HG03135 (cell line): ENCODE data around the gene RIPOR3.
"Not testable (repeated sequence)": the region's sequence is repeated elsewhere in the genome, so short reads cannot be mapped to it uniquely, and the experiment has no call there.

Experiments used
- ATAC-seq: cut with Tn5 transposase; IDR thresholded peaks from one replicate; pipeline ENCODE4 v1.9.1; 2021; ENCODE audit warnings: mild to moderate bottlenecking, moderate library complexity; ENCODE audit not compliant: unreplicated experiment

The RIPOR3 gene

GRCh38 chr20:50680105-50680960 lies 11.0 kb downstream of the RIPOR3 start:
- ATAC-seq = no peak

DNA sequence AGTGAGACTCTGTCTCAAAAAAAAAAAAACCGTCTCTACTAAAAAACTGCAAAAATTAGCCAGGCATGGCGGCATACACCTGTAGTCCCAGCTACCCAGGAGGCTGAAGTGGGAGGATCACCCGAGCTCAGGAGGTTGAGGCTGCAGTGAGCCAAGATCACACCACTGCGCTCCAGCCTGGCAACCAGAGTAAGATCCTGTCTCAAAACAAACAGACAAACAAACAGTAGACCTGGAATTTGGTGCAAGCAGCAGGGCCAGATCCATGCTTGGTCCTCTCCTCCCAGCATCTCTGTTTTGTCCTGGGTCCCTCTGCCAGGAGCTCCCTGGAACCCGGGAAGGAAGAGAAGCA lies 11.6 kb downstream of the RIPOR3 start:
- no peak for ATAC-seq

DNA sequence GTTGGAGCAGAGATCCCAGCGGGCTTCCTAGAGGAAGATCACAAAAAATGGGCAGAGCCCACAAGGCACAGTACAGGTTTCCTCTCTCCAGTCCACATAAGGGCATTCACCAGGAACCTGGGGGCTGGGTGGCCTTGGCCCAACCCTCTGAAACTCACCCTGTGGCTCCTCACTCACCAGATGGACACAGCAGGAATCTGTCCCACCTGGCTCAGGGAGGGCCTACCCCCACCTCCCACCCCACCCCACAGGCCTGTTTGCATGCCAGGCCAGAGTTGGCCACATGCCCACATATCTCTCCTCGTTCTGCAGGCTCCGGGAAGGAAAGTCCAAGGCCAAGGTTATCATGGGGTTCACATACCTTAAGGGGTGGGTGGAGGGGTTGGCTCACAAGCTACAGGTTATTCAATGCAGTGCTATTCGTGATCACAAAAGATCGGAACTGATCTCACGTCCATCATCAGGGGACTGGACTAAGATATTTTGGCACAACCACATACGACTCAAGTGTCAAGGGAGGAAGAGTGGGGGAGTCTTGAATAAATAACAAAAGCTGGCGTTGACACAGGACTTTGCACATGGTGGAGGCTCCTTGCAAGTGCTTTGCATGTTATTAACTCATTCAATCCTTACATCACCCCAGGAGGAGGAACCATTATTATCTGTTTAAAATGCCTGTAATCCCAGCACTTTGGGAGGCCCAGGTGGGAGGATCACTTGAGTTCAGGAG lies 13.0 kb downstream of the RIPOR3 start:
- ATAC-seq = no peak

GRCh38 chr20:50676858-50677257 lies 14.5 kb downstream of the RIPOR3 start:
- no peak for ATAC-seq

GRCh38 chr20:50676377-50676731 lies 15.0 kb downstream of the RIPOR3 start:
- not testable (repeated sequence) for ATAC-seq

GRCh38 chr20:50675671-50676376 lies 15.5 kb downstream of the RIPOR3 start:
- ATAC-seq = no peak

GRCh38 chr20:50674138-50674825 lies 17.1 kb downstream of the RIPOR3 start:
- no peak for ATAC-seq

GRCh38 chr20:50673466-50674137 lies 17.7 kb downstream of the RIPOR3 start:
- ATAC-seq = no peak

GRCh38 chr20:50673146-50673465 lies 18.2 kb downstream of the RIPOR3 start:
- no peak for ATAC-seq

GRCh38 chr20:50672400-50673145 lies 18.8 kb downstream of the RIPOR3 start:
- ATAC-seq = no peak

DNA sequence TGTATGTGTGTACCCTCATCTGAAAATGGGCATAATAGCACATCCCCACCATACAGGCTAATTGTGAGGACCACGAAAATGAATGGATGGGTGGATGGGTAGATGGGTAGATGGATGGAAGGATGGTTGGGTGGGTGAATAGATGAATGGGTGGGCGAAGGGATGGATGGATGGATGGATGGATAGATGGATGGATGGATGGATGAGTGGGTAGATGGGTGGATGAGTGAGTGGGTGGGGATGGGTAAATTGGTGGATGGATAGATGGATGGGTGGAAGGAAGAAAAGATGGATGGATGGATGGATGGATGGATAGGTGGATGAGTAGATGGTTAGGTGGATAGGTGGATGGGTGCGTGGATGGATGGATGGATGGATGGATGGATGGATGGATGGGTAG lies 19.7 kb downstream of the RIPOR3 start:
- no peak for ATAC-seq

- ATAC-seq = not testable (repeated sequence)
Observed at GRCh38 chr20:50671010-50671409, 20.3 kb downstream of the RIPOR3 start.

DNA sequence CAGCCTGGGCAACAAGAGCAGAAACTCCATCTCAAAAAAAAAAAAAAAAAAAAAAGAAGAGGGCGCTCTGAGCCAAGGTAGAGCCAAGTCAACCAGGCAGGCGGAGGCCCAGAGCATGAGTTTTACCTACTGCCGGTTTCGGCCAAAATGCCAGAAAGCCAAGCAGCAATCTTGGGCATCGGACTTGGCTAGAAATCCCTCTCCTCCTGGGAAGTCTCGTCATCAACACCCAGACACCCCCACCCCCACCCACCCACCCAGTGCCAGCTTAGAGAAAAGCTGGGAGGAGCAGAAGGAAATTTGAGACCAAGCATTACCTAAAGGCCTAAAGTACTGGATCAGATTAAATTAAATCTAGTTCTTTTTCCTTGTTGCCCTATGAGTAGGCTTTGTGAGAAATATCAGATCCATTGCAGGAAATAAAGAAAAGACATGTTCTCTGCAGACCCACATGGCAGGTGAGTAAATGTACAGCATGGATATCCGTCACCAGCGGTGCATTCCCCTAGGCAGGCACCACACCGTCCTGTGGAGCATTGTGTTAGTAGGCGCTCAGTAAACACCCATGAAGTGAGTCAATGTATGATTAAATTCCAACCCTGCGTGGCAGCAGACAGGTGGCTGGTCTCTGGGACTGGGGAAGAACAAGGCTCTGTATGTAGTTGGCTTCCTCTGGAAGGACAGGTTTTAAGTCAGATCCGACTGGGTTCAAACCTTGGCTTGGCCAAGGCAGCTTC lies 21.0 kb downstream of the RIPOR3 start:
- ATAC-seq = no peak

DNA sequence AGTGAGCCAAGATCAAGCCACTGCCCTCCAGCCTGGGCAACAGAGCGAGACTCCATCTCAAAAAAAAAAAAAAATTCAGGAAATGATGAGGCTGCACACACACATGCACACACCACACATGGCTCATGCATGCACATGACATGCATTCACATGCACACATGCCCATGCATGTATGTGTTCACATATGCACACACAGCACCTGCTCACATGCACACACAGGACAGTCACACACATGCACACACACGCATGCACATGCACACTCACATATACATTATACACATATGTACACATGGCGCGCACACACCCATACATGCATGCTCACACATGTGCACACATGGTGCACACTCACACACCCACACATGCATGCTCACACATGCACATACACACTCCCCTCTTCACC lies 22.5 kb downstream of the RIPOR3 start:
- no peak for ATAC-seq

DNA sequence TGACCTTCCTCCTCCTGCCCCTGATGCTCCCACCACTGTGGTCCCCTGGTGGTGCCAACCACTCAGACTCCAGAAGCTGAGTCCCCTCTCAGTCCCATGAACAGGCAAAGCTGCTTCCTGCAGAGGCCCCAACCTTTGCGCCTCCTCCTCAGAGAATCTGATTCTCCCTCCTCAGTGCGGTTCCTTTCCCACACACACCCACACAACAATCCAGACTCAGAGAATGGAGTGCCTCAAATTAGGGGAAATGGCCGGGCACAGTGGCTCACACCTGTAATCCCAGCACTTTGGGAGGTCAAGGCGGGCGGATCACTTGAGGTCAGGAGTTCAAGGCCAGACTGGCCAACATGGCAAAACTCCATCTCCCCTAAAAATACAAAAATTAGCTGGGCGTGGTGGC lies 23.0 kb downstream of the RIPOR3 start:
- ATAC-seq = no peak

- no peak for ATAC-seq
Observed at GRCh38 chr20:50666709-50667298, 24.5 kb downstream of the RIPOR3 start.

DNA sequence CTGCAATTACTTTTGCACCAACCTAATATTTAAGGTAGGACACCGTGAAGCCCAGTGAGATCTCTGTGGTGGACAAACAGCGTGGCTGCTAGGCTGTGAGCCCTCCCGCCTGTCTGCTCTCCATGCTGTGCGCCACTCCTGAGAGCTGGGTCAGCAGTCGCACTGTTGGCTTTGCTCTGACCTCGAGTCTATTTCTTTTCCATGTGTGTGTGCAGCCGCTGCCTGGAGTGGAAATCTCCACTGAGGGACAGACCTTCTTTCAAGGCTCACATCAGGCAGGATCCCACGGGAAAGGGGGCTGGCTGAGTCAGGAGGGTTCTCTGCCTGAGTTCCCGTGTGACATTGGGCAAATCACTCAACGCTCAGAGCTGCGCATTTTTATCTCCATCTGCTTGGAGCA lies 27.1 kb downstream of the RIPOR3 start:
- ATAC-seq = no peak

- no peak for ATAC-seq
Observed at GRCh38 chr20:50663095-50663821, 28.1 kb downstream of the RIPOR3 start.
